NT2/D1 (cell line): ENCODE data around the gene OR4C6.

Experiments
- YY1 ChIP-seq: IDR thresholded peaks from 2 replicates; pipeline ENCODE4 v1.6.1; 2011; ENCODE audit not compliant: insufficient read length, insufficient read depth
- ZNF274 ChIP-seq: IDR thresholded peaks from 2 replicates; pipeline ENCODE4 v1.6.1; 2011; ENCODE audit warnings: mild to moderate bottlenecking, low read depth, low read length

- TF ChIP-seq ZNF274, result no peak
- no peak for TF ChIP-seq YY1
These were observed 45.0 kb downstream of the OR4C6 start for GRCh38 chr11:55707029-55707428.
